GM12878 (cell line): ENCODE results near the gene CNOT10. TPM values are rescaled to one million over a fixed set of nuclear protein-coding genes. Genes with fewer than 3 reads are reported as not detected.

ENCODE experiments used
- ATAC-seq: fragments of 200-7000 bp; cut with Tn5 transposase; 3 replicates; pipeline ENCODE4 v1.9.1; 2020; ENCODE audit warnings: mild to moderate bottlenecking, moderate library complexity
- BruUV-seq: library from RNA; stranded (reverse); fragments of 400-500 nt; replicated peaks from 2 replicates; lab custom pipeline; 2021; lab: Mats Ljungman, UMichigan
- CTCF ChIA-PET: fragments of 300-600 bp; sonication (Branson Sonifier 250); formaldehyde crosslinking; extraction: SDS; loops from one replicate; lab custom pipeline; 2021; ENCODE audit warnings: inconsistent platforms; lab: Yijun Ruan, JAX
- POLR2A ChIA-PET: fragments of 350-600 bp; formaldehyde crosslinking; extraction: SDS; loops from one replicate; lab custom pipeline; 2021; ENCODE audit warnings: inconsistent platforms; lab: Charles Lee
- RAD21 ChIA-PET: fragments of 300-600 bp; sonication (Branson Sonifier 250); formaldehyde crosslinking; loops from one replicate; lab custom pipeline; 2023; ENCODE audit warnings: antibody characterized with exemption; ENCODE audit not compliant: unreplicated experiment; lab: Charles Lee
- SMC1A ChIA-PET: fragments of 300-600 bp; sonication (Branson Sonifier 250); formaldehyde crosslinking; loops from one replicate; lab custom pipeline; 2023; ENCODE audit not compliant: unreplicated experiment, uncharacterized antibody; lab: Charles Lee
- DNase-seq: peaks from one replicate; pipeline ENCODE4 v3.0.0-alpha.2; 2011; ENCODE audit warnings: low read depth, low spot score
- FAIRE-seq: peaks from 3 replicates; lab custom pipeline; 2011; peaks lifted over from hg19 to GRCh38; lab: Jason Lieb, UNC
- H2AFZ ChIP-seq: 2 replicates; pipeline ENCODE4 v1.6.0; 2011; ENCODE audit warnings: low read depth, low read length, control low read depth; ENCODE audit not compliant: control insufficient read depth
- H3K27ac ChIP-seq: 2 replicates; pipeline ENCODE4 v1.5.1; 2011; ENCODE audit warnings: control low read depth; ENCODE audit not compliant: control insufficient read depth, insufficient read depth
- H3K27me3 ChIP-seq, 2 experiments: replicated peaks in 1 of 2; 2 replicates each; pipeline versions ENCODE4 v1.6.0 to v1.6.1; 2011; ENCODE audit warnings: low read length in 1 of 2; ENCODE audit not compliant: control insufficient read depth in 2 of 2, insufficient read depth in 2 of 2
- H3K36me3 ChIP-seq, 2 experiments: 2 replicates each; pipeline ENCODE4 v1.5.1; 2011; ENCODE audit warnings: low read length in 1 of 2; ENCODE audit not compliant: control insufficient read depth in 2 of 2, insufficient read depth in 2 of 2
- H3K4me1 ChIP-seq: 2 replicates; pipeline ENCODE4 v1.6.1; 2011; ENCODE audit warnings: mild to moderate bottlenecking, low read length, moderate library complexity, mixed read lengths; ENCODE audit not compliant: control insufficient read depth, insufficient read depth
- H3K4me2 ChIP-seq: 2 replicates; pipeline ENCODE4 v1.6.0; 2011; ENCODE audit warnings: control low read depth; ENCODE audit not compliant: control insufficient read depth, insufficient read depth
- H3K4me3 ChIP-seq: fragments of 200-600 bp; sonication (generic); 2 replicates; pipeline ENCODE4 v1.5.1; 2016
- H3K79me2 ChIP-seq: 2 replicates; pipeline ENCODE4 v1.6.0; 2011; ENCODE audit warnings: low read length; ENCODE audit not compliant: control insufficient read depth, insufficient read depth
- H3K9ac ChIP-seq: 2 replicates; pipeline ENCODE4 v1.8.0; 2011; ENCODE audit warnings: low read length, control low read depth, mixed read lengths; ENCODE audit not compliant: control insufficient read depth, insufficient read depth
- H3K9me3 ChIP-seq: replicated peaks from 3 replicates; pipeline ENCODE4 v1.5.1; 2011; ENCODE audit warnings: mild to moderate bottlenecking, low read length; ENCODE audit not compliant: control insufficient read depth, insufficient read depth
- H4K20me1 ChIP-seq: 2 replicates; pipeline ENCODE4 v1.6.0; 2011; ENCODE audit not compliant: control insufficient read depth, insufficient read depth
- CEBPB ChIP-seq, 2 experiments: fragments of 150-350 bp in 1 of 2; IDR thresholded peaks; 2 replicates each; pipeline ENCODE4 v1.6.1; 2012 to 2014; ENCODE audit warnings: low read depth in 2 of 2, low read length in 2 of 2, borderline replicate concordance in 1 of 2, inconsistent platforms in 1 of 2
- CEBPZ ChIP-seq: fragments of 150-350 bp; IDR thresholded peaks from 2 replicates; pipeline ENCODE4 v1.6.1; 2016; ENCODE audit warnings: low read depth, low read length
- CREM ChIP-seq: IDR thresholded peaks from 2 replicates; pipeline ENCODE4 v1.6.1; 2014; ENCODE audit warnings: antibody characterized with exemption, low read depth
- ELK1 ChIP-seq: IDR thresholded peaks from 2 replicates; pipeline ENCODE4 v1.6.1; 2012; ENCODE audit warnings: low read depth, low read length, improper control_type of control experiment
- EZH2 ChIP-seq: IDR thresholded peaks from 2 replicates; pipeline ENCODE4 v1.6.1; 2012; ENCODE audit warnings: low read depth, mild to moderate bottlenecking, control low read depth, inconsistent platforms, low read length, borderline replicate concordance; ENCODE audit not compliant: control insufficient read depth
- FOXK2 ChIP-seq: fragments of 450-650 bp; IDR thresholded peaks from 2 replicates; pipeline ENCODE4 v1.6.1; 2017; ENCODE audit warnings: mild to moderate bottlenecking, moderate library complexity
- HCFC1 ChIP-seq: fragments of 150-350 bp; IDR thresholded peaks from 2 replicates; pipeline ENCODE4 v1.6.1; 2014; ENCODE audit warnings: low read length
- HDAC6 ChIP-seq: fragments of 200-600 bp; sonication (generic); IDR thresholded peaks from one replicate; pipeline ENCODE4 v1.8.0; 2017; ENCODE audit warnings: antibody characterized with exemption; ENCODE audit not compliant: unreplicated experiment
- JUND ChIP-seq: IDR thresholded peaks from 2 replicates; pipeline ENCODE4 v1.6.1; 2012; ENCODE audit warnings: low read depth, mild to moderate bottlenecking, low read length, improper control_type of control experiment, moderate library complexity
- MEF2B ChIP-seq: fragments of 450-650 bp; IDR thresholded peaks from 2 replicates; pipeline ENCODE4 v1.6.1; 2018; ENCODE audit warnings: mild to moderate bottlenecking, moderate library complexity; ENCODE audit not compliant: partially characterized antibody, poor library complexity, severe bottlenecking
- MTA2 ChIP-seq: fragments of 450-650 bp; IDR thresholded peaks from 2 replicates; pipeline ENCODE4 v1.6.1; 2016; ENCODE audit warnings: low read depth, mild to moderate bottlenecking, moderate library complexity
- NR2F1 ChIP-seq: fragments of 450-650 bp; conservative IDR thresholded peaks from 2 replicates; pipeline ENCODE4 v1.6.1; 2017; ENCODE audit warnings: mild to moderate bottlenecking
- REST ChIP-seq: IDR thresholded peaks from 2 replicates; pipeline ENCODE4 v1.6.1; 2012; ENCODE audit warnings: mild to moderate bottlenecking, low read depth, low read length
- SPI1 ChIP-seq: IDR thresholded peaks from 2 replicates; pipeline ENCODE4 v1.6.1; 2011; ENCODE audit warnings: low read depth, mild to moderate bottlenecking, low read length, moderate library complexity, borderline replicate concordance; ENCODE audit not compliant: insufficient read depth
- WGBS: methylation state at CpG from one replicate; pipeline ENCODE4 v1.1.6; 2016; ENCODE audit warnings: low lambda C conversion rate; ENCODE audit not compliant: insufficient replicate concordance, insufficient coverage; ENCODE audit errors: missing lambda C conversion rate; 5-methylcytosine and 5-hydroxymethylcytosine counted together
- in situ Hi-C: fragments of 300-500 bp; cut with MboI; formaldehyde crosslinking; loops from 9 replicates; pipeline ENCODE4 v1.14.3; 2018; ENCODE audit warnings: mixed read lengths
- intact Hi-C: fragments of 100-400 bp; cut with micrococcal nuclease; formaldehyde crosslinking; loops from one replicate; pipeline ENCODE4 v1.14.2; 2022; ENCODE audit not compliant: unreplicated experiment
- polyA plus RNA-seq, 11 experiments: library from polyadenylated mRNA; depleted of rRNA in 4 of 11; unstranded in 6 of 11; stranded (reverse) in 5 of 11; fragments of >200 nt; fragmentation: Nextera tagmentation in 4 of 11; fragmentation: Illumina TruSeq in 1 of 11; extraction: Ambion mirVana in 4 of 11; extraction: Trizol in 1 of 11; gene quantifications; 1 replicate in 1 of 11; 2 replicates in 10 of 11; pipeline versions ENCODE4 v1.2.1 to v1.2.3, GENCODE V29; 2011 to 2016; ENCODE audit warnings: inconsistent platforms in 2 of 11, missing spikeins in 2 of 11, low read depth in 1 of 11
- total RNA-seq, 4 experiments: library from RNA; depleted of rRNA in 3 of 4; stranded (reverse); fragments of >200 nt in 3 of 4; fragmentation: Illumina TruSeq in 1 of 4; extraction: Trizol in 1 of 4; gene quantifications; 2 replicates each; pipeline versions ENCODE4 v1.2.1 to v1.2.3, GENCODE V29; 2013 to 2021

The CNOT10 gene
- total and polyA plus RNA-seq, 10 of the 15 experiments (the other 5 are each of a cell fraction or from before 2014, with no cell fraction given) = 18.2 to 51.9 (median 45.5) TPM

GRCh38 chr3:32791833-32792232 is 106.8 kb downstream of the CNOT10 start:
- no TSS peak for BruUV-seq
- intact Hi-C loops (no loop called here), in situ Hi-C loops (no loop called here)
- no peaks in the 10 kb centered on the region for H3K79me2 ChIP-seq
- TF ChIP-seq FOXK2 (no peak), HCFC1 (no peak), JUND (no peak), REST (no peak), HDAC6 (no peak), MEF2B (no peak), CEBPZ (no peak), CREM (no peak), NR2F1 (no peak), CEBPB (IDR thresholded peaks at IDR 0.05; ENCODE audit: borderline replicate concordance in 1 of 2, low read depth in 2 of 2, low read length in 2 of 2) (no peak), EZH2 (no peak), SPI1 (no peak), ELK1 (no peak), MTA2 (no peak)
- no peaks in the 10 kb centered on the region for H4K20me1 ChIP-seq
- no peak overlapping the region for H3K4me3 ChIP-seq
- H3K9me3 ChIP-seq = no peaks in the 10 kb centered on the region
- ChIA-PET RAD21 (no interaction called here), SMC1A (interaction anchor here (0.7 to 1.4 kb wide), 3 partner anchors 11 to 102 kb away, joined by 3 read pairs; no protein-coding TSS in a partner anchor), CTCF (interaction anchor here (1.5 to 2.1 kb wide), 2 partner anchors 11 to 111 kb away, joined by 3 to 7 read pairs; no protein-coding TSS in a partner anchor), POLR2A (interaction anchor here (0.6 kb wide), 1 partner anchor 89 kb away, joined by 4 read pairs; no protein-coding TSS in a partner anchor)
- DNase-seq (no peak), ATAC-seq (no peak), FAIRE-seq (no peak)
- no peak overlapping the region for H3K9ac ChIP-seq
- no peak overlapping the region for H2AFZ ChIP-seq
- WGBS = 41% methylated on average over 3 of the region's 3 CpGs
- no peaks in the 10 kb centered on the region for H3K4me1 ChIP-seq
- no peak overlapping the region for H3K27ac ChIP-seq
- H3K27me3 ChIP-seq = no peaks in the 10 kb centered on the region
- no peaks in the 10 kb centered on the region for H3K36me3 ChIP-seq
- no peak overlapping the region for H3K4me2 ChIP-seq
